Stimulated activated naive CD8-positive, alpha-beta T cell treated with anti-CD3 and anti-CD28 coated beads, Interleukin-15, amount 100 ng/mL, for 72 hours (primary cell): Measurements from ENCODE around the gene ARL17B.
"Not testable (repeated sequence)": the region's sequence is repeated elsewhere in the genome, so short reads cannot be mapped to it uniquely, and the experiment has no call there.

Source experiments
- ATAC-seq: fragments of 150-1000 bp; cut with Tn5 transposase; 2 replicates; pipeline ENCODE4 v1.10.0; 2021; ENCODE audit warnings: mild to moderate bottlenecking, moderate library complexity
- DNase-seq, 2 donors: peaks; one replicate each; pipeline ENCODE4 v3.0.0; 2021 to 2022
- H3K27ac Mint-ChIP-seq, 2 donors: one replicate each; pipeline ENCODE4 v1.8.0; 2022; ENCODE audit warnings: mild to moderate bottlenecking in 2 of 2, mixed read lengths in 2 of 2, moderate library complexity in 2 of 2
- H3K27me3 Mint-ChIP-seq: one replicate; pipeline ENCODE4 v1.8.0; 2022; ENCODE audit warnings: mixed read lengths
- H3K4me1 Mint-ChIP-seq: one replicate; pipeline ENCODE4 v1.8.0; 2022; ENCODE audit warnings: mild to moderate bottlenecking, mixed read lengths
- H3K4me3 Mint-ChIP-seq, 2 donors: one replicate each; pipeline ENCODE4 v1.8.0; 2022; ENCODE audit warnings: mild to moderate bottlenecking in 2 of 2, mixed read lengths in 2 of 2, moderate library complexity in 1 of 2
- H3K9me3 Mint-ChIP-seq, 2 donors: one replicate each; pipeline ENCODE4 v1.8.0; 2022; ENCODE audit warnings: mixed read lengths in 2 of 2

The ARL17B gene

DNA sequence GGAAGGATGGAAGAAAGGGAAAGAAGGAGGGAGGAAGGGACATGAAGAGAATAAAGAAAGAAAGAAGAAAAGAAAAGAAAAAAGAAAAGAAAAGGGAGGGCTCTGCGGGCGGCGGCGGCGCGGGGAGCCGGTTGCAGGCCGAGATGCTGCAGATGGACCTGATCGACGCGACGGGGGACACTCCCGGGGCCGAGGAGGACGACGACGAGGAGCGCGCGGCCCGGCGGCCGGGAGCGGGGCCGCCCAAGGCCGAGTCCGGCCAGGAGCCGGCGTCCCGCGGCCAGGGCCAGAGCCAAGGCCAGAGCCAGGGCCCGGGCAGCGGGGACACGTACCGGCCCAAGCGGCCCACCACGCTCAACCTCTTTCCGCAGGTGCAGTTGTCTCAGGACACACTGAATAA, 118.1 kb downstream of the ARL17B start:
- not testable (repeated sequence) for H3K27me3 Mint-ChIP-seq, DNase-seq, H3K27ac Mint-ChIP-seq, H3K4me3 Mint-ChIP-seq, H3K9me3 Mint-ChIP-seq, H3K4me1 Mint-ChIP-seq, ATAC-seq

DNA sequence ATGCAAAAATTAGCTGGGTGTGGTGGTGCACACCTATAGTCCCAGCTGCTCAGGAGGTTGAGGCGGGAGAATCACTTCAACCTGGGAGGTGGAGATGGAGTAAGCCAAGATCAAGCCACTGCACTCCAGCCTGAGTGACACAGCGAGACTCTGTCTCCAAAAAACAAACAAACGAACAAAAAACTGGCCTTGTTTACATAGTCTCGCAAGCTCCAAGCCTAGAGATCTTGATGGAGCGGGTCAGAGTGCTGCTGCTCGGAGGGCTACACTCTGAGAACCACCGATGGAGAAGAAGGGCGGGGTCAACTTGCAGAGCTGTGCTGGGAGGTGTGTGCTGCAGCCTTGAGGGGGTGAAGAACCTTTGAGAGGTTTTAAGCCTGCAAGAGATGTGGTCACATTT, 130.2 kb downstream of the ARL17B start:
- not testable (repeated sequence) for H3K4me3 Mint-ChIP-seq, H3K27me3 Mint-ChIP-seq, H3K4me1 Mint-ChIP-seq, H3K9me3 Mint-ChIP-seq, ATAC-seq, DNase-seq, H3K27ac Mint-ChIP-seq

DNA sequence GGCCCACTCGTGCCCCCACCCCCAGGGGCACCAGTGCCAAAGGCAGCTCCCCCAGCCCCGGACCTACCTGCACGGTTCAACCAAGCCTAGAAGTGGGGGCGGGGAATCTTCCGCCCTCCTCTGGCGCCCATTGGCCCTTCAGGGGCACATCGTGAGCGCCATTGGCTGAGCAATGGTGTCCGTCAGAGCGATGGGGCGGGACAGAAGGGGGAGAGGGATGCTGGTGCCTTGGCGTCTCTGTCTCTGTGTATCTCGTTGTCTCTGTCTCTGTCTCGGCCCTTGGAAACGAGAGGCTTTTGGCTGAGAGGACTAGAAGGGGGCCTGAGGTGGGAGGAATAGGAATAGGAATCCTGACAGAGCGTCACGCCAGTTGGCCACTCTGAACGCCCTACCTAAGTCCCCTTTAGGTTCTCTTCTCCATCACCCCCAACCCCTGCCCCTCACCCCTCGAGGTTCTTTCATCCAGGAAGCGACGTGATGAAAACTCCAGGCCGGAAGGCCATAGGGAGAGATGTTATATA, 136.2 kb downstream of the ARL17B start:
- not testable (repeated sequence) for H3K9me3 Mint-ChIP-seq, H3K4me1 Mint-ChIP-seq, H3K27me3 Mint-ChIP-seq
- peak overlapping the region; percentile 90 to 95 for H3K27ac Mint-ChIP-seq
- ATAC-seq: peak; percentile 100
- peak; percentile 98 to 99 for DNase-seq
- peak overlapping the region; percentile 94 for H3K4me3 Mint-ChIP-seq

DNA sequence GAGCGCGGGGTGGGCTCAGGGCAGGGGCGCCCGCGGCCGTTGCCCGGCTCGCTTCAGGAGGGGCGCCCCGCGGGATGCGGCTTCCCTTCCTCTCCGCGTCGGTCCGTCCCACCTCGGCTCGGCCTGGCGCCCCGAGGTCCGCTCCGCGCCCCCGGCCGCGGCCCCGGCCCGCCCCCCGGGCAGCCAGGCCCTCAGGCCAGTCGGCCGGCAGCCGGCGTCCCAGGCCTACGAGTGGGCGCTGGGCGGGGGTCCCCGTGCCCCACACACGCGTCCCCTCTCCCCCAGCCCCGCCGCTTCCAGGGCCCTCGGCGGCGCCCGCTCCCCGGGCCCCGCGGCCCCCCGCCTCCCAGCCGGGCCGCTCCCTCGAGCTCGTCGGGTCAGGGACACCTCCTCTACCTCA, 136.7 kb downstream of the ARL17B start:
- H3K9me3 Mint-ChIP-seq, H3K27ac Mint-ChIP-seq, H3K4me1 Mint-ChIP-seq, H3K27me3 Mint-ChIP-seq, DNase-seq: not testable (repeated sequence)
- ATAC-seq: peak; percentile 62
- peak overlapping the region; percentile 94 for H3K4me3 Mint-ChIP-seq
